Hypothalamus (tissue), 51 donors: ENCODE measurements around the gene FBXO31.
A peak's percentile ranks its signal among the peaks of the same experiment; 100 is the strongest.

Source experiments
- DNase-seq, 51 donors: peaks; one replicate each; lab custom pipeline; 2025; lab: John Stamatoyannopoulos, UW

Gene FBXO31

GRCh38 chr16:87295661-87296531 lies 87.7 kb downstream of the FBXO31 start:
- DNase-seq: no peak

GRCh38 chr16:87295259-87295658 lies 88.3 kb downstream of the FBXO31 start:
- DNase-seq: no peak

- no peak for DNase-seq
These were observed 89.6 kb downstream of the FBXO31 start for GRCh38 chr16:87293990-87294389.

- DNase-seq: no peak
These were observed 91.6 kb downstream of the FBXO31 start for GRCh38 chr16:87291944-87292343.

GRCh38 chr16:87288753-87289362 lies 94.7 kb downstream of the FBXO31 start:
- DNase-seq: no peak

- DNase-seq: no peak
These were observed 96.5 kb downstream of the FBXO31 start for GRCh38 chr16:87286839-87287626.

- DNase-seq: no peak
These were observed 99.4 kb downstream of the FBXO31 start for GRCh38 chr16:87284183-87284582.

- no peak for DNase-seq
These were observed 104.4 kb downstream of the FBXO31 start for GRCh38 chr16:87279094-87279658.

- peak in 45 of 51 donors; percentile 5 to 81 (median 53) for DNase-seq
These were observed 105.1 kb downstream of the FBXO31 start for GRCh38 chr16:87278191-87279093.
